HG03442 (cell line): Measurements from ENCODE around the gene IFI6.
A peak's percentile ranks its signal among the peaks of the same experiment; 100 is the strongest.

Experiments
- ATAC-seq: cut with Tn5 transposase; IDR thresholded peaks from one replicate; pipeline ENCODE4 v1.9.1; 2021; ENCODE audit warnings: mild to moderate bottlenecking, moderate library complexity; ENCODE audit not compliant: unreplicated experiment

Gene IFI6

GRCh38 chr1:27676410-27676809 is 4.4 kb upstream of the IFI6 start:
- ATAC-seq = no peak

GRCh38 chr1:27672750-27673112 is 739 bp upstream of the IFI6 start:
- ATAC-seq = no peak

GRCh38 chr1:27669876-27670275 is 2.1 kb downstream of the IFI6 start:
- ATAC-seq = no peak

GRCh38 chr1:27668808-27669723 is 2.9 kb downstream of the IFI6 start:
- ATAC-seq = no peak

GRCh38 chr1:27668121-27668807 is 3.7 kb downstream of the IFI6 start:
- ATAC-seq = no peak

GRCh38 chr1:27666791-27667254 is 5.2 kb downstream of the IFI6 start:
- no peak for ATAC-seq

- ATAC-seq = no peak
These were observed 5.7 kb downstream of the IFI6 start for GRCh38 chr1:27666294-27666693.

- ATAC-seq = no peak
These were observed 6.9 kb downstream of the IFI6 start for GRCh38 chr1:27665016-27665651.

GRCh38 chr1:27664291-27664690 is 7.7 kb downstream of the IFI6 start:
- ATAC-seq = no peak

- ATAC-seq = peak; percentile 24
These were observed 9.1 kb downstream of the IFI6 start for GRCh38 chr1:27662707-27663393.

GRCh38 chr1:27662261-27662660 is 9.7 kb downstream of the IFI6 start:
- no peak for ATAC-seq

- ATAC-seq = no peak
These were observed 10.4 kb downstream of the IFI6 start for GRCh38 chr1:27661412-27662075.

GRCh38 chr1:27660300-27660835 is 11.6 kb downstream of the IFI6 start:
- no peak for ATAC-seq

- peak; percentile 62 for ATAC-seq
These were observed 12.3 kb downstream of the IFI6 start for GRCh38 chr1:27659497-27660299.

- peak; percentile 1 for ATAC-seq
These were observed 13.0 kb downstream of the IFI6 start for GRCh38 chr1:27658951-27659496.

GRCh38 chr1:27656157-27656893 is 15.7 kb downstream of the IFI6 start:
- ATAC-seq = no peak

GRCh38 chr1:27655151-27655937 is 16.6 kb downstream of the IFI6 start:
- no peak for ATAC-seq
